Effector memory CD4-positive, alpha-beta T cell (primary cell): Measurements from ENCODE around the gene ATP1B1.
"Not testable (repeated sequence)": the region's sequence is repeated elsewhere in the genome, so short reads cannot be mapped to it uniquely, and the experiment has no call there.

Experiments
- DNase-seq, 3 donors: peaks; one replicate each; pipeline ENCODE4 v3.0.0-alpha.2; 2020
- H3K27ac ChIP-seq: 2 replicates; pipeline ENCODE4 v1.7.0; 2013; ENCODE audit warnings: mild to moderate bottlenecking, low read length, moderate library complexity; ENCODE audit not compliant: insufficient read depth, poor library complexity, severe bottlenecking
- H3K27me3 ChIP-seq: replicated peaks from 2 replicates; pipeline ENCODE4 v1.7.0; 2013; ENCODE audit warnings: mild to moderate bottlenecking, low read length; ENCODE audit not compliant: insufficient read depth, control insufficient read depth, poor library complexity, severe bottlenecking
- H3K36me3 ChIP-seq: 2 replicates; pipeline ENCODE4 v1.7.0; 2013; ENCODE audit warnings: mild to moderate bottlenecking, low read length, moderate library complexity; ENCODE audit not compliant: control insufficient read depth, insufficient read depth
- H3K4me1 ChIP-seq: 2 replicates; pipeline ENCODE4 v1.7.0; 2013; ENCODE audit warnings: low read length, mild to moderate bottlenecking; ENCODE audit not compliant: control insufficient read depth, insufficient read depth, poor library complexity, severe bottlenecking
- H3K4me3 ChIP-seq: 2 replicates; pipeline ENCODE4 v1.7.0; 2013; ENCODE audit warnings: low read length, low read depth, mild to moderate bottlenecking; ENCODE audit not compliant: insufficient read depth, poor library complexity, severe bottlenecking
- H3K9me3 ChIP-seq: 2 replicates; pipeline ENCODE4 v1.7.0; 2013; ENCODE audit warnings: mild to moderate bottlenecking, low read length, moderate library complexity; ENCODE audit not compliant: control insufficient read depth

Gene ATP1B1

DNA sequence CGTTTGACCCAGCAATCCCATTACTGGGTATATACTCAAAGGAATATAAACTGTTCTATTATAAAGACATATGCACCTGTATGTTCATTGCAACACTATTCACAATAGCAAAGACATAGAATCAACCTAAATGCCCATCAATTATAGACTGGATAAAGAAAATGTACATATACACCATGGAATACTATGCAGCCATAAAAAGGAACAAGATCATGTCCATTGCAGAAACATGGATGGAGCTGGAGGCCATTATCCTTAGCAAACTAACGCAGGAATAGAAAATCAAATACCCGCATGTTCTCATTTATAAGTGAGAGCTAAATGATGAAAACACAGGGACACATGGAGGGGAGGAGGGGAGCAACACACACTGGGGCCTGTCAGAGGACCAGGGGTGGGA, 72.9 kb downstream of the ATP1B1 start:
- not testable (repeated sequence) for H3K27ac ChIP-seq, DNase-seq, H3K4me3 ChIP-seq, H3K9me3 ChIP-seq, H3K4me1 ChIP-seq, H3K27me3 ChIP-seq, H3K36me3 ChIP-seq

DNA sequence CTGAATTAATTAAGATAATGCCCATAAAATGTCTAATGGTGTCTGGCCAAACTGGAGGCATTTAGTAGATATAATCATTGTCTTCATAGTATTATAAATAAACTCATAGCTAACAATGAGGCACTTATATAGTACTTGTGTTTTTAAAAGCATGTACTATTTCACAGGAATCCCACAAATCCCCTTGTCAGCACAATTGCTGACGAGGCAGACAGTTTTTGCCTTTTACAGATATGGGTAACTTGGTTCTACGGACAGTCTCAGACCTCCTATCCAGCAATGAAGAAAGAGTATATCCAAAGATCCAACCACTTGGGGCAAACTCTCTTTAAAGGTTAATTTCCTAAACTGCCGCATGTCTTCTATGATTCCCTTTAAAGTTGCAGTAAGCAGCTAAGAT, 73.7 kb downstream of the ATP1B1 start:
- no peak overlapping the region for H3K27ac ChIP-seq
- DNase-seq: no peak
- no peak overlapping the region for H3K4me3 ChIP-seq
- H3K36me3 ChIP-seq: no peaks in the 10 kb centered on the region
- H3K27me3 ChIP-seq: no peaks in the 10 kb centered on the region
- H3K4me1 ChIP-seq: no peaks in the 10 kb centered on the region
- no peaks in the 10 kb centered on the region for H3K9me3 ChIP-seq
